NCI-H1417 (cell line): Measurements from ENCODE around the gene IMPDH1.
A peak's percentile ranks its signal among the peaks of the same experiment; 100 is the strongest.

Source experiments
- DNase-seq, 3 experiments: peaks; one replicate each; lab custom pipeline; 2025; lab: John Stamatoyannopoulos, UW

The IMPDH1 gene

GRCh38 chr7:128387216-128388144, 22.3 kb downstream of the IMPDH1 start:
- DNase-seq: peak; percentile 47 to 88 (median 69)

DNA sequence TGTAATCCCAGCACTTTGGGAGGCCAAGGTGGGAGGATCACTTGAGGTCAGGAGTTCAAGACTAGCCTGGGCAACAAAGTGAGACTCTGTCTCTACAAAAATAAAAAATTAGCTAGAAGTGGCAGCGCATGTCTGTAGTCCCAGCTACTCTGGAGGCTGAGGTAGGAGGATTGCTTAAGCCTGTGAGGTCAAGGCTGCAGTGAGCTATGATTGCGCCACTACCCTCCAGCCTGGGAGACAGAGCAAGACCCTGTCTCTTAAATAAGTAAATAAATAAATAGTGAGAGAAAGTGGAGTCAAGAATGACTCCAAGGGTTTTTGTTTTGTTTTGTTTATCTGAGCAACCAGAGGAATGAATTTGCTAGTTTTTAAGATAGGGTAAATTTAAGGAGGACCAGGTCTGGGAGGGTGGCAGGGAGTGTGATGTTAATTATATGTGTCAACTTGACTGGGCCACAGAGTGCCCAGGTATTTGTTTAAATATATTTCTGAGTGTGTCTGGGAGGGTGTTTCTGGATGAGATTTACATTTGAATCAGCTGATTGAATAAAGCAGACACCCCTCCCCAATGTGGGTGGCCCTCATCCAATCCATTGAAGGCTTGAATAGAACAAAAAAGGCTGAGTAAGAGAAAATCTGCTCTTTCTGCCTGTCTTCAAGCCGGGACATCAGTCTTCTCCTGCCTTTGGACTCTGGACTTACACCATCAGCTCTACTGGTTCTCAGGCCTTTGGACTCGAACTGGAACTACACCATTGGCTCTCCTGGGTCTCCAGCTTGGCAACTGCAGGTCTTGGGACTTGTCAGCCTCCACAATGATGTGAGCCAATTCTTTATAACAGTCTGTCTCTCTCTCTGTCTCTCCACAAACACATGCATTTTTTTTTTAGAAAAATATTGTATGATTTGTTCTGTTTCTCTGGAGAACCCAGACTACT, 23.5 kb downstream of the IMPDH1 start:
- DNase-seq: no peak

- no peak for DNase-seq
These were observed 25.1 kb downstream of the IMPDH1 start for GRCh38 chr7:128384726-128385125.

DNA sequence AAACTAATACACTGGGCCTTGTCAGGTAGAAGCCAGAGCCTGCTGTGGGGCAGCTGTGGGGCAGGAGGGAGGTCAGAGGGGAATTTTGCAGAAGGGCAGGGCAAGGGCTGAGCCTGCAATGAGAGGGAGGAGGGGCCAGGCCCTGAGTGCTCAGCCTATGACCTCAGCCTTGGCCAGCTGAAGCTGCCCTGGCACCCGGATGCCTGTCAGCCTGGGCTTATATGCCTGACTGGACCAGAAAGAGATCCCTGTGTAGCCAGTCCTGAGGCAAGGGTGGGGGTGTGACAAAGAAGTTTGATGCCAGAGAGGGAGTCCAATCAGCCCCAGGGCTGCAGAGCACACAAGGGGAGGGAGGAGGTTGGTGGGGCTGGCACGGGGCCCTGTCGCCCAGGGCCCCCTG, 26.0 kb downstream of the IMPDH1 start:
- DNase-seq: no peak

DNA sequence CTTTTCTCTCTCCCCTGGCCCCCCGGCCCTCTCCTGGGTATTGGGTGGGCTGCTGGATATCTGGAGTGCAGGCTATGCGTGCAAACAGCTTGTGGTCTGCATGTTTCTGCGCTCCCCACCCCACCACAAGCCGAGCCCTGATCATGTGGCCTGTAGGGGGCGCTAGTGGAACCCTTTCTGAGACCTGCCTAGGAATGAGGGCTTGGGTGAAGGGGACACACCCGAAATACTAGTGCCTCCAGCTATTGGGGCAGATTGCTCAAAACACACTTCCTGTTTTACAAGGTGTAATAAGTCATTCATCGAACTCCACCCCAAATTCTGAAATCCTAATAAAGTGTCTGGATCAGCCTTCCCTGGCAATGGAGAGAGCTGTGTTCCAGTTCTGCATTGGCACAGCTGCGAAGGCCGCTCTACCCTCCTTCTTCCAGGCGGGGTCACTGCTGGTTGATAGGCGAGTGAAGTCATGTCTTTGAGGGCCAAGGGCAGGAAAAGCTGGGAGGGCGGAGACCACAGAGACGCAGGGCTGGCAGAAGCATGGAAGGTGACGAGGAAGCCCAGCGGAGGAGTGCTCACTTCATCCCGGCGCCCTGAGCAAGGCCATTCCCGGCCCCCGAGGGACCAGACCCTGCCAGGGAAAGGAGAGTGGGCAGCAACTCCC, 28.5 kb downstream of the IMPDH1 start:
- DNase-seq: no peak

DNA sequence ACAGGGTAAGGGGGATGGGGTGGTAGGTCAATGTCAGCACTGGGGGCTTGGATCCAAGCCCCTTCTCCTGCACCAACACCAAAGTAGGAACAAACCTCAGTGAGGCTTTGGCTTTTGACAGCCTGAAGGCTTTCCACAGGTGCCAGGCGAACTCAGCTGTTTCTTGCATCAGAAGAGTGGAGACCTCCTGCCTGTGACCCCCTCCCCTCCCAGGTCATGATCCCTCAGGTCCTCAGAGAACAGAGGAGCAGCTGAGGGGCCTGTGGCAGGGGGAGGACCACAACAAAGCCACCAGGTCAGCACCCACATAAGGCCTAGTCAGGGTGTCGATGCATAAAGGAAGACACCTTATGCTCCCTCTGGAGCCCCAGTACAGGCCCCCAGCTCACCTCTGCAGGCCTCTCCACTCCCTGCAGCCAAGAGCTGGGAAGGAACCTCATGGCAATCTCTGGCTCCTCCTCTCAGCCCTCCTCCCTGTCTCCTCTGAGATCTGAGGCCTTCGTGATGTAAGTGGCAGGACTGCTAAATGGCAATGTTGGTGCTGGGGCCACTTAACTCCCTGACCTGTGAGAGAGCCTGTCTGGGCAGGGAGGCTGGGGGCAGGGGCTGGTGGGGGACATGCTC, 29.2 kb downstream of the IMPDH1 start:
- no peak for DNase-seq

GRCh38 chr7:128379900-128380479, 29.8 kb downstream of the IMPDH1 start:
- DNase-seq: no peak

DNA sequence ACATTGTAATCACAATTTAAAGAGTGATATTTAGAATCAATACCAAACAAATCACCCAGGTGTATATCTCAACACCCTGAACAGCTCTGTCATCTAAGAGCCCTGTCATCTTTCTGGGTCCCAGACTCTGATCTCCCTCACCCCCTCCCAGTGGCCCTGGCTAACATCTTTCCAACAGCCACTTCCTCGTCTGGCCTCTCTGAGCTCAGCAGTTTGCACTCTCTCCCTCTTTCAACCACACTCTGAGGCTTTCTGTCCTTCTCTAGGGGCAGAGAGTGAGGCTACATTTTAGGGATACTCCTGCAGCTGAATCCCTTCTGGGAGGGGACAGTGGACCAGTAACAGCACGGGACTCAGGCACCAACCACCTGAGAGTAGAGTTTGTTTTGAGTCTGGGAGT, 31.1 kb downstream of the IMPDH1 start:
- no peak for DNase-seq

GRCh38 chr7:128376077-128376476, 33.7 kb downstream of the IMPDH1 start:
- DNase-seq: no peak

- DNase-seq: no peak
These were observed 35.7 kb downstream of the IMPDH1 start for GRCh38 chr7:128374041-128374440.

DNA sequence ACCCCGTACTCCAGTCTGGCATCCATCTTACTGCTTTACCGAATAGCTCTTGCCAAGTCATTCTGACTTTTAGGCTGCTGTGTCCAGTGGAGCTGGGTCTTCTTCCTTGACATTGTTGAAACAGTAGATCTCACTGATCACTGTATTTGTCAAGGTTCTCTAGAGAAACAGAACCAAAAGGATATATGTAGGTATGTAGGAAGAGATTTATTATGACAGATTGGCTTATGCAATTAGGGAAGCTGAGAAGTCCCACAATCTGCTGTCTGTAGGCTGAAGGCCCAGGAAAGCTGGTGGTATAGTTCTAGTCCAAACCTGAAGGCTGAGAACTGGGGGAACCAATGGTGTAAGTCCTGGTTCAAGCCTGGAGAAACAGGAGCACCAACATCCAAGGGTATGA, 36.2 kb downstream of the IMPDH1 start:
- DNase-seq: no peak

GRCh38 chr7:128370491-128370890, 39.3 kb downstream of the IMPDH1 start:
- no peak for DNase-seq

DNA sequence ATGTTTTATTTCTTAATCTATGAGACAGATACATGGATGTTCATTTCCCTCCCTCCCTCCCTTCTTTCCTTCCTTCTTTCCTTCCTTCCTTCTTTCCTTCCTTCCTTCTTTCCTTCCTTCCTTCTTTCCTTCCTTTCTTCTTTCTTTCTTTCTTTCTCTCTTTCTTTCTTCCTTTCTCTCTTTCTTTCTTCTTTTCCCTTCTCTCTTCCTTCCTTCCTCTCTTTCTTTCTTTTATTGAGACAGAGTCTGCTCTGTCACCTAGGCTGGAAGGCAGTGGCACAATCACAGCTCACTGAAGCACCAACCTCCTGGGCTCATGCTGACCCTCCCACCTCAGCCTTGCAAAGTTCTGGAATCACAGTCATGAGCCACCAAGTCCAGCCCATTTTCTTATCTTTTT, 42.8 kb downstream of the IMPDH1 start:
- DNase-seq: no peak

DNA sequence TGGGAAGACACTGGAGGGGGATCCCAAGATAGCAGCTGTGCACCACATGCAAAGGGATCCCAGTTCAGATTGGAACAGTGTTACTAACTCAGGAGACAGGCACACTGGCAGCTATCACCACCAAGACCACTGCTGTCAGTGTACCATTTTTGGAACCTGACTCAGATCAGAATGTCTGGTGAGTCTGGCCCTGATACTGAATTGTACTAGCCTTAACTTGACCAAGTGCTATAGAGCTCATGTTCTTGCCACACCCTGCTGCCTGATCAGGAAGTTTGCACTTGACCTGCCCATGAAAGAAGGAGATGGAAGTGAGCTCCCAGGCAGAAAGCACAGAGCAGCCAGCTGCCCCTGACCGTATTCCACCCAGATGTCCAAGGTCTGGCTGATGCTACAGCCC, 43.5 kb downstream of the IMPDH1 start:
- DNase-seq: no peak

DNA sequence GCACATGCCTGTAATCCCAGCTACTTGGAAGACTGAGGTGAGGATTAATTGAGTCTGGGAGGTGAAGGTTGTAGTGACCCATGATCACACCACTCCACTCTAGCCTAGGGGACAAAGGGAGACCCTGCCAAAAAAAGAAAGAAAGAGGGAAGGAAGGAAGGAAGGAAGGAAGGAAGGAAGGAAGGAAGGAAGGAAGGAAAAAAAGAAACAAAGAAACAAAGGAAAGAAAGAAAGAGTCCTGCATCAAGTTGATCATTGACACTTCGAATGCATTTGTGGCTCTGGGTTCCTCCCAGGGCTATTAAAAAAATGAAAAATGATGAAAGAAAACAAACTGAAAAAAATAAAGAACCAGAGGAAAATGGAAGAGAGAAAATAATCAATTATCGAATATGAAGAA, 44.4 kb downstream of the IMPDH1 start:
- no peak for DNase-seq

DNA sequence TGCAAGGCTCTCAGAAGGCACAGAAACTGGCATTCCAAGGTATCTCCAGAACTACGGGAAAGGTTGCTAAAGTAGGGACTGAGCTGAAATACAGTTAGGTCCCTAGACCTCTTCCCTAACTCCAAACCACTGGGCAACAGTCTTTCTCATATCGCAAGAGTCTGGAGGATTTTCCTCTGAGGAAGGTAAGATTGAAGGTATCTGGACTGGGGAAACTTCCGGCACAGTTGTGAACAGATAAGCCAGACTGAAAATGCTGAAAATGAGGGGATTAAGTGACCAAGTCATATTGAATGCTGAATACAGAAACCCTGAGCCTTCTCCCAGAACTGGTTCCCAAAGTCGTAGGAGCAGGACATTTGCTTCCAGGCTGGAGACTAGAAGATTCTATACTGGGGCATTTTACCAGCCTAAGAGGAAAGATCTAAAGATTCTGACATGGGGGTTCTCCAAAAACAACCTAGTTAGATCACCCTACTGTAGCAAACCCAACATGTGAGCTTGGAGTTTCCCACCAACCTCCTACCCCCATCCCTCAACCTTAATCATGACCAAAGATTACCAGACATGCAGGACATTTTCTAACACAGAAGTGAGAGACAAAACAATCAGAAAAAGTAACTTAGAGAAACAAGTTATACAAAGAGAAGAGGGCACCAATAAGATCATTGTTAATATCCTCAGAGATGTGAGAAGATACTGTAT, 45.5 kb downstream of the IMPDH1 start:
- no peak for DNase-seq

DNA sequence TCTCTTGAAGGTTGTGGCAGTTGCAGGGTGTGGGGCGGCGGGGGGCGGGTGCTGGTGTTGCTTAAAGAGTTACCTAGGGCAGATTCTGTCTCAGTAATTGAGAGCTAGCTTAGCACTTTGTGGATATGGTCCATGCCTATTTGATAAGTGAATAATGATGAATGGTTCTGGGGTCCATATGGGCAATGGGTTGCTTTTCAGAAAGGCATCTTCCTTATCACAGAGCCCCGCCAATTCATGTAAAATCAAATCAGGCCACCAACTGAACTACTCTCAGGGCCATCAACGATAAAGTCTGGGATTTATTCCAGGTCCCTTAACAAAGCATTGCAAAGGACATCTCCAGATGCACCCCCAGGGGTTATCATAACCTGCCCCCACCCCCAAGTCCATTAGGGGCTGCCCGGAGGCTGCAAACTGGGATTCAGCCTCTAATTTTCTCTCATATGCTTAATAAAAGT, 46.5 kb downstream of the IMPDH1 start:
- DNase-seq: no peak

- DNase-seq: no peak
These were observed 47.1 kb downstream of the IMPDH1 start for GRCh38 chr7:128362670-128363069.

GRCh38 chr7:128361411-128362379, 48.1 kb downstream of the IMPDH1 start, which contains the start of gene PRRT4:
PRRT4 (minus strand) TSS chr7:128361690.
- peak in 2 of 3 experiments; percentile 73 to 83 for DNase-seq
